Ishikawa (cell line): ENCODE results near the gene SLC10A1.

ENCODE experiments used
- CEBPB ChIP-seq: IDR thresholded peaks from 2 replicates; pipeline ENCODE4 v1.6.1; 2012
- EGR1 ChIP-seq: IDR thresholded peaks from 2 replicates; pipeline ENCODE4 v1.6.1; 2012
- EP300 ChIP-seq: IDR thresholded peaks from 2 replicates; pipeline ENCODE4 v1.6.1; 2012; ENCODE audit warnings: borderline replicate concordance
- FOXM1 ChIP-seq: IDR thresholded peaks from 2 replicates; pipeline ENCODE4 v1.6.1; 2012; ENCODE audit warnings: low read depth, borderline replicate concordance
- RAD21 ChIP-seq: IDR thresholded peaks from 2 replicates; pipeline ENCODE4 v1.6.1; 2012; ENCODE audit warnings: low read depth
- REST ChIP-seq: IDR thresholded peaks from 2 replicates; pipeline ENCODE4 v1.6.1; 2012; ENCODE audit warnings: low read depth, mild to moderate bottlenecking
- TAF1 ChIP-seq: IDR thresholded peaks from 2 replicates; pipeline ENCODE4 v1.6.1; 2012; ENCODE audit warnings: low read depth, mild to moderate bottlenecking
- TCF12 ChIP-seq: IDR thresholded peaks from 2 replicates; pipeline ENCODE4 v1.6.1; 2012; ENCODE audit warnings: low read depth
- TEAD4 ChIP-seq: IDR thresholded peaks from 2 replicates; pipeline ENCODE4 v1.6.1; 2012
- YY1 ChIP-seq: IDR thresholded peaks from 2 replicates; pipeline ENCODE4 v1.6.1; 2012; ENCODE audit warnings: low read depth
- ZBTB7A ChIP-seq: IDR thresholded peaks from 2 replicates; pipeline ENCODE4 v1.6.1; 2012; ENCODE audit warnings: low read depth
- TF ChIP-seq, protein P1 (sequence below): IDR thresholded peaks from 2 replicates; pipeline ENCODE4 v1.6.1; 2012

- TF ChIP-seq CEBPB (no peak), TAF1 (no peak), TCF12 (no peak), ZBTB7A (no peak), YY1 (no peak), REST (no peak), TEAD4 (no peak), RAD21 (no peak), EGR1 (no peak), FOXM1 (no peak), EP300 (no peak)
- TF ChIP-seq, protein P1, sequence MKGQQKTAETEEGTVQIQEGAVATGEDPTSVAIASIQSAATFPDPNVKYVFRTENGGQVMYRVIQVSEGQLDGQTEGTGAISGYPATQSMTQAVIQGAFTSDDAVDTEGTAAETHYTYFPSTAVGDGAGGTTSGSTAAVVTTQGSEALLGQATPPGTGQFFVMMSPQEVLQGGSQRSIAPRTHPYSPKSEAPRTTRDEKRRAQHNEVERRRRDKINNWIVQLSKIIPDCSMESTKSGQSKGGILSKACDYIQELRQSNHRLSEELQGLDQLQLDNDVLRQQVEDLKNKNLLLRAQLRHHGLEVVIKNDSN = no peak
Measured at GRCh38 chr14:69819607-69820006, 22.6 kb upstream of the SLC10A1 start.
